Erythroblast (primary cell): ENCODE data around the gene BCKDHB.

Source experiments
- DNase-seq, 2 experiments: peaks; one replicate each; lab custom pipeline; 2025; lab: John Stamatoyannopoulos, UW
- GATA1 ChIP-seq: IDR thresholded peaks from 2 replicates; pipeline ENCODE4 v1.6.1; 2011; ENCODE audit warnings: low read depth, mild to moderate bottlenecking, control low read depth, low read length, moderate library complexity
- POLR2A ChIP-seq: IDR thresholded peaks from 2 replicates; pipeline ENCODE4 v1.6.1; 2011; ENCODE audit warnings: mild to moderate bottlenecking, low read length

Gene BCKDHB

GRCh38 chr6:80134065-80134464, 27.6 kb downstream of the BCKDHB start:
- no peak for TF ChIP-seq POLR2A
- TF ChIP-seq GATA1: no peak
- DNase-seq: no peak

GRCh38 chr6:80142586-80142985, 36.1 kb downstream of the BCKDHB start:
- no peak for TF ChIP-seq POLR2A
- no peak for DNase-seq

GRCh38 chr6:80143419-80143937, 37.0 kb downstream of the BCKDHB start:
- peak; percentile 33 to 45 for DNase-seq

GRCh38 chr6:80144753-80145315, 38.4 kb downstream of the BCKDHB start:
- no peak for DNase-seq

More at GRCh38 chr6:80143419-80143937, 37.0 kb downstream of the BCKDHB start:
- TF ChIP-seq POLR2A (no peak), GATA1 (no peak)

GRCh38 chr6:80145509-80145908, 39.0 kb downstream of the BCKDHB start:
- DNase-seq: peak in 1 of 2 experiments; percentile 18
- TF ChIP-seq GATA1 (no peak), POLR2A (no peak)

More at GRCh38 chr6:80144753-80145315, 38.4 kb downstream of the BCKDHB start:
- TF ChIP-seq POLR2A: no peak
- no peak for TF ChIP-seq GATA1

- no peak for DNase-seq
- no peak for TF ChIP-seq POLR2A
Measured at GRCh38 chr6:80145921-80146320, 39.5 kb downstream of the BCKDHB start.

GRCh38 chr6:80148220-80148619, 41.7 kb downstream of the BCKDHB start:
- TF ChIP-seq POLR2A: no peak
- no peak for TF ChIP-seq GATA1
- no peak for DNase-seq

- TF ChIP-seq GATA1: no peak
- TF ChIP-seq POLR2A: no peak
Measured at GRCh38 chr6:80151635-80152034, 45.2 kb downstream of the BCKDHB start.

GRCh38 chr6:80154160-80154559, 47.7 kb downstream of the BCKDHB start:
- no peak for DNase-seq
- TF ChIP-seq GATA1 (no peak), POLR2A (no peak)

More at GRCh38 chr6:80151635-80152034, 45.2 kb downstream of the BCKDHB start:
- DNase-seq: no peak

GRCh38 chr6:80156221-80156620, 49.8 kb downstream of the BCKDHB start:
- no peak for TF ChIP-seq POLR2A
- DNase-seq: peak; percentile 15 to 68

GRCh38 chr6:80158478-80158989, 52.1 kb downstream of the BCKDHB start:
- TF ChIP-seq POLR2A: no peak
- TF ChIP-seq GATA1: no peak
- peak in 1 of 2 experiments; percentile 47 for DNase-seq

GRCh38 chr6:80161434-80161833, 55.0 kb downstream of the BCKDHB start:
- no peak for TF ChIP-seq GATA1
- no peak for TF ChIP-seq POLR2A
- no peak for DNase-seq

GRCh38 chr6:80163754-80164187, 57.3 kb downstream of the BCKDHB start:
- peak; percentile 1 to 16 for DNase-seq
- no peak for TF ChIP-seq POLR2A
- no peak for TF ChIP-seq GATA1

- TF ChIP-seq GATA1 (no peak), POLR2A (no peak)
- no peak for DNase-seq
Measured at GRCh38 chr6:80165143-80165542, 58.7 kb downstream of the BCKDHB start.

GRCh38 chr6:80165819-80166218, 59.3 kb downstream of the BCKDHB start:
- DNase-seq: no peak
- TF ChIP-seq GATA1 (no peak), POLR2A (no peak)
